OCI-LY7 (cell line): Measurements from ENCODE around the gene SRRT. TPM values are rescaled to one million over a fixed set of nuclear protein-coding genes. Genes with fewer than 3 reads are reported as not detected.
"Not testable (repeated sequence)": the region's sequence is repeated elsewhere in the genome, so short reads cannot be mapped to it uniquely, and the experiment has no call there.

Experiments used
- BruUV-seq: library from RNA; stranded (reverse); fragments of 400-500 nt; replicated peaks from 2 replicates; lab custom pipeline; 2021; lab: Mats Ljungman, UMichigan
- CTCF ChIA-PET: fragments of 300-600 bp; sonication (Branson Sonifier 250); formaldehyde crosslinking; loops from one replicate; lab custom pipeline; 2022; ENCODE audit warnings: antibody characterized with exemption; ENCODE audit not compliant: unreplicated experiment; lab: Charles Lee
- POLR2A ChIA-PET: fragments of 300-600 bp; sonication (Branson Sonifier 250); formaldehyde crosslinking; loops from one replicate; lab custom pipeline; 2022; ENCODE audit warnings: antibody characterized with exemption; lab: Charles Lee
- DNase-seq: peaks from one replicate; pipeline ENCODE4 v3.0.0-alpha.2; 2015; ENCODE audit warnings: low spot score
- H2AFZ ChIP-seq: fragments of 200-600 bp; sonication (generic), shearing (Covaris generic); 2 replicates; pipeline ENCODE4 v1.6.1; 2014; ENCODE audit warnings: mild to moderate bottlenecking, antibody characterized with exemption, low read length, moderate library complexity
- H3K27ac ChIP-seq: fragments of 200-600 bp; sonication (generic); 2 replicates; pipeline ENCODE4 v1.5.1; 2014; ENCODE audit warnings: mixed run types, low read depth, mild to moderate bottlenecking, moderate library complexity, low read length, inconsistent platforms; ENCODE audit not compliant: poor library complexity, severe bottlenecking
- H3K36me3 ChIP-seq: fragments of 200-600 bp; sonication (generic); 2 replicates; pipeline ENCODE4 v1.6.1; 2014; ENCODE audit warnings: mild to moderate bottlenecking, antibody characterized with exemption, low read length, moderate library complexity, mixed read lengths; ENCODE audit not compliant: insufficient read depth
- H3K4me1 ChIP-seq: fragments of 200-600 bp; sonication (generic); 2 replicates; pipeline ENCODE4 v1.5.1; 2014; ENCODE audit warnings: mild to moderate bottlenecking, low read length; ENCODE audit not compliant: insufficient read depth, poor library complexity, severe bottlenecking
- H3K4me2 ChIP-seq: fragments of 200-600 bp; sonication (generic); 2 replicates; pipeline ENCODE4 v1.6.1; 2014; ENCODE audit warnings: mild to moderate bottlenecking, low read length
- H3K4me3 ChIP-seq: fragments of 200-600 bp; sonication (generic); 2 replicates; pipeline ENCODE4 v1.5.1; 2014; ENCODE audit warnings: mild to moderate bottlenecking, low read depth, low read length; ENCODE audit not compliant: poor library complexity, severe bottlenecking
- H3K79me2 ChIP-seq: fragments of 200-600 bp; sonication (generic); 2 replicates; pipeline ENCODE4 v1.6.1; 2016; ENCODE audit warnings: low read depth, mild to moderate bottlenecking, low read length, moderate library complexity, mixed read lengths; ENCODE audit not compliant: insufficient read depth
- H3K9me2 ChIP-seq: fragments of 200-600 bp; sonication (generic); 2 replicates; pipeline ENCODE4 v1.6.1; 2016; ENCODE audit warnings: mild to moderate bottlenecking, low read length, mixed read lengths; ENCODE audit not compliant: insufficient read depth
- H3K9me3 ChIP-seq: fragments of 200-600 bp; sonication (generic); 2 replicates; pipeline ENCODE4 v1.6.1; 2014; ENCODE audit warnings: mild to moderate bottlenecking, mixed run types, low read length, mixed read lengths
- H4K20me1 ChIP-seq: fragments of 200-600 bp; sonication (generic); 2 replicates; pipeline ENCODE4 v1.6.1; 2014; ENCODE audit warnings: mild to moderate bottlenecking, antibody characterized with exemption, low read length, moderate library complexity, mixed read lengths; ENCODE audit not compliant: insufficient read depth
- EZH2phosphoT487 ChIP-seq: fragments of 200-600 bp; sonication (generic); IDR thresholded peaks from 2 replicates; pipeline ENCODE4 v1.6.1; 2018; ENCODE audit warnings: low read depth, borderline replicate concordance, mild to moderate bottlenecking, mixed run types, antibody characterized with exemption, low read length, moderate library complexity, mixed read lengths
- intact Hi-C: fragments of 100-400 bp; cut with micrococcal nuclease; formaldehyde crosslinking; loops from one replicate; pipeline ENCODE4 v1.10.0; 2022; ENCODE audit not compliant: unreplicated experiment
- total RNA-seq, 2 experiments: library from RNA; depleted of rRNA in 1 of 2; stranded (reverse); fragments of >200 nt in 1 of 2; shearing (Covaris generic) in 1 of 2; gene quantifications; 2 replicates each; pipeline ENCODE4 v1.2.3, GENCODE V29; 2014 to 2022
- TF ChIP-seq, protein P1 (sequence below): fragments of 200-600 bp; sonication (generic); conservative IDR thresholded peaks from 2 replicates; pipeline ENCODE4 v1.5.1; 2014; ENCODE audit warnings: mild to moderate bottlenecking, antibody characterized with exemption, low read length, moderate library complexity, mixed read lengths

Gene SRRT
- total RNA-seq, 2 experiments from 2014 or later, result 154 to 264 TPM

DNA sequence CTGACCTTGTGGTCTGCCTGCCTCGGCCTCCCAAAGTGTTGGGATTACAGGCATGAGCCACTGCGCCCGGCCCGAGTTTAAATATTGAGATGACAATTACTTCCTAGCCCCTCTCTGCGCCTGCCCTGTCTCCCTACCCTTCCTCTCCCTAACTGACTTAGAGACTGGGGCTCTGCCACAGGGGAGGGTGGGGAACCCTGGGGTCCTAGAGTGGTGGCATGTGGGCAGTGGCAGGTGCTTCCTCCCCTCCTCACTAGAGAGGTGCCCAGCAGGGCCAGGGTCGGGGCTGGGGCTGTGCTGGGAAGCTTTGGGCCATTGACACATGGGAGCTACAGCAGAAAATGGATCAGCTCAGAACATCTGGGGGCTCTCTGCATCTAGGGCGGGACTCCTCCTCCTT is 27.7 kb downstream of the SRRT start:
- TF ChIP-seq EZH2phosphoT487, result no peak
- TF ChIP-seq, protein P1, sequence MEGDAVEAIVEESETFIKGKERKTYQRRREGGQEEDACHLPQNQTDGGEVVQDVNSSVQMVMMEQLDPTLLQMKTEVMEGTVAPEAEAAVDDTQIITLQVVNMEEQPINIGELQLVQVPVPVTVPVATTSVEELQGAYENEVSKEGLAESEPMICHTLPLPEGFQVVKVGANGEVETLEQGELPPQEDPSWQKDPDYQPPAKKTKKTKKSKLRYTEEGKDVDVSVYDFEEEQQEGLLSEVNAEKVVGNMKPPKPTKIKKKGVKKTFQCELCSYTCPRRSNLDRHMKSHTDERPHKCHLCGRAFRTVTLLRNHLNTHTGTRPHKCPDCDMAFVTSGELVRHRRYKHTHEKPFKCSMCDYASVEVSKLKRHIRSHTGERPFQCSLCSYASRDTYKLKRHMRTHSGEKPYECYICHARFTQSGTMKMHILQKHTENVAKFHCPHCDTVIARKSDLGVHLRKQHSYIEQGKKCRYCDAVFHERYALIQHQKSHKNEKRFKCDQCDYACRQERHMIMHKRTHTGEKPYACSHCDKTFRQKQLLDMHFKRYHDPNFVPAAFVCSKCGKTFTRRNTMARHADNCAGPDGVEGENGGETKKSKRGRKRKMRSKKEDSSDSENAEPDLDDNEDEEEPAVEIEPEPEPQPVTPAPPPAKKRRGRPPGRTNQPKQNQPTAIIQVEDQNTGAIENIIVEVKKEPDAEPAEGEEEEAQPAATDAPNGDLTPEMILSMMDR, result no peak
- Histone ChIP-seq H2AFZ (no peak overlapping the region), H3K36me3 (no peaks in the 10 kb centered on the region), H3K4me2 (no peak overlapping the region), H3K27ac (no peak overlapping the region), H3K4me1 (no peaks in the 10 kb centered on the region), H3K79me2 (no peaks in the 10 kb centered on the region), H3K9me2 (no peaks in the 10 kb centered on the region), H3K4me3 (no peak overlapping the region), H4K20me1 (no peaks in the 10 kb centered on the region), H3K9me3 (no peaks in the 10 kb centered on the region)
- no TSS peak for BruUV-seq
- CTCF ChIA-PET, result no interaction called here
- no peak for DNase-seq
- POLR2A ChIA-PET, result no interaction called here
- intact Hi-C loops, result no loop called here

DNA sequence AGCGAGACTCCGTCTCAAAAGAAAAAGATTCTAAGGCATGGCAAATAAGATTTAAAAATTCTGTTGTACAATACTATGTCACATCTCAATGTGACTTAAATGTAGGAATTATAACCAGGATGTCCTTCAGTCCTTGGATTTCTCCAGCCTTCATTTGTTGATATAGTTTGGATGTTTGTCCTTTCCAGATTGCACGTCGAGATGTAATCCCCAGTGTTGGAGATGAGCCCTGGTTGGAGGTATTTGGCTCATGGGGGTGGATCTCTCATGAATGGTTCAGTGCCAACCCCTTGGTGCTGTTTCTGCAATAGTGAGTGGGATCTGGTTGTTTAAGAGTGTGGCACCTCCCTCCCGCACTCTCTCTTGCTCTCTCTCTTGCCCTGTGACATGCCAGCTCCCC is 33.6 kb downstream of the SRRT start:
- no peak for DNase-seq
- TF ChIP-seq EZH2phosphoT487, result no peak
- TF ChIP-seq, protein P1, result no peak
- Histone ChIP-seq H3K9me2 (no peaks in the 10 kb centered on the region), H3K36me3 (no peaks in the 10 kb centered on the region), H3K4me2 (no peak overlapping the region), H2AFZ (no peak overlapping the region), H3K79me2 (no peaks in the 10 kb centered on the region), H3K4me1 (no peaks in the 10 kb centered on the region), H3K27ac (no peak overlapping the region), H4K20me1 (no peaks in the 10 kb centered on the region), H3K4me3 (no peak overlapping the region), H3K9me3 (no peaks in the 10 kb centered on the region)
- intact Hi-C loops, result no loop called here
- no TSS peak for BruUV-seq
- ChIA-PET CTCF (no interaction called here), POLR2A (no interaction called here)

DNA sequence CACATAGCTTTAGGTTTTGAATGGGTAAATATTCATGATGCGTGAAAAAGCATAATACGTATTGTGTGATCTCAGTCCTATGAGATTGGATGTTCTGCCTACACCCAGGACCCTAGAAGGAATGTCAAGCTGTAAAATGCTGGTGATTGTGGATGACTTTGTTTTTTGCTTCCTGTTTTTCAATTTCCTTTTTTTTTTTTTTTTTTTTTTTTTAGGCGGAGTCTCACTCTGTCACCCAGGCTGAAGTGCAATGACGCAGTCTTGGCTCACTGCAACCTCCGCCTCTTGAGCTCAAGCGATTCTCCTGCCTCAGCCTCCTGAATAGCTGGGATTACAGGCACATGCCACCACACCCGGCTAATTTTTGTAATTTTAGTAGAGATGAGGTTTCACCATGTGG is 35.5 kb downstream of the SRRT start:
- H2AFZ ChIP-seq, H3K9me3 ChIP-seq, H3K4me3 ChIP-seq, H3K27ac ChIP-seq, DNase-seq, H3K79me2 ChIP-seq, H3K4me2 ChIP-seq, H4K20me1 ChIP-seq, BruUV-seq, H3K9me2 ChIP-seq, CTCF ChIA-PET, H3K36me3 ChIP-seq, H3K4me1 ChIP-seq, intact Hi-C loops: not testable (repeated sequence)
- POLR2A ChIA-PET, result interaction anchor here (0.6 to 1.2 kb wide), 3 partner anchors 30 to 1962 kb away, joined by 3 to 8 read pairs (median 3); no protein-coding TSS in a partner anchor
